HepG2 (cell line): ENCODE data around the gene CDH13. TPM values are rescaled to one million over a fixed set of nuclear protein-coding genes. Genes with fewer than 3 reads are reported as not detected.

ENCODE experiments used
- ATAC-seq: fragments of 200-7000 bp; cut with Tn5 transposase; 3 replicates; pipeline ENCODE4 v1.9.1; 2020; ENCODE audit warnings: mild to moderate bottlenecking, moderate library complexity
- BruUV-seq: library from RNA; stranded (reverse); fragments of 400-500 nt; replicated peaks from 2 replicates; lab custom pipeline; 2021; lab: Mats Ljungman, UMichigan
- CTCF ChIA-PET: fragments of 300-600 bp; formaldehyde crosslinking; extraction: SDS; loops from one replicate; lab custom pipeline; 2021; ENCODE audit warnings: low total read pairs, inconsistent platforms, low intra/inter-chr PET ratio; lab: Yijun Ruan, JAX
- POLR2A ChIA-PET: fragments of 350-600 bp; sonication (Branson Sonifier 250); formaldehyde crosslinking; loops from one replicate; lab custom pipeline; 2020; ENCODE audit warnings: antibody characterized with exemption, inconsistent platforms; lab: Yijun Ruan, JAX
- DNase-seq: peaks from one replicate; pipeline ENCODE4 v3.0.0-alpha.2; 2015; ENCODE audit warnings: low spot score
- FAIRE-seq: peaks from 3 replicates; lab custom pipeline; 2011; peaks lifted over from hg19 to GRCh38; lab: Jason Lieb, UNC
- H2AFZ ChIP-seq: one replicate; pipeline ENCODE4 v1.6.1; 2011; ENCODE audit warnings: low read length, inconsistent platforms
- H3K27ac ChIP-seq: fragments of 300-600 bp; 3 replicates; pipeline ENCODE4 v1.8.0; 2011; ENCODE audit warnings: mixed run types, mild to moderate bottlenecking, mixed read lengths, low read length, inconsistent platforms; ENCODE audit not compliant: insufficient read depth; ENCODE audit errors: extremely low read length
- H3K27me3 ChIP-seq, 2 experiments: fragments of 200-600 bp in 1 of 2; 2 replicates in 1 of 2; 3 replicates in 1 of 2; pipeline versions ENCODE4 v1.6.0 to v1.8.0; 2011; ENCODE audit warnings: low read length in 2 of 2, mild to moderate bottlenecking in 2 of 2, moderate library complexity in 2 of 2, inconsistent platforms in 1 of 2; ENCODE audit not compliant: insufficient read depth in 2 of 2, control insufficient read depth in 1 of 2
- H3K36me3 ChIP-seq, 2 experiments: fragments of 200-600 bp in 1 of 2; replicated peaks in 1 of 2; 2 replicates in 1 of 2; 3 replicates in 1 of 2; pipeline versions ENCODE4 v1.5.1 to v1.8.0; 2011; ENCODE audit warnings: low read length in 2 of 2, inconsistent platforms in 1 of 2; ENCODE audit not compliant: insufficient read depth in 2 of 2, control insufficient read depth in 1 of 2
- H3K4me1 ChIP-seq: 2 replicates; pipeline ENCODE4 v1.5.1; 2012; ENCODE audit warnings: low read length, inconsistent platforms; ENCODE audit not compliant: insufficient read depth
- H3K4me2 ChIP-seq: 2 replicates; pipeline ENCODE4 v1.6.0; 2011; ENCODE audit warnings: low read depth, low read length, inconsistent platforms
- H3K4me3 ChIP-seq, 3 experiments: fragments of 200-600 bp in 1 of 3; sonication (generic), shearing (Covaris generic) in 1 of 3; replicated peaks in 1 of 3; 2 replicates each; pipeline ENCODE4 v1.5.1; 2011 to 2016; ENCODE audit warnings: low read length in 3 of 3, inconsistent platforms in 2 of 3, low read depth in 2 of 3, mild to moderate bottlenecking in 2 of 3, control low read depth in 1 of 3, mixed read lengths in 1 of 3; ENCODE audit not compliant: insufficient read depth in 1 of 3
- H3K79me2 ChIP-seq: one replicate; pipeline ENCODE4 v1.6.1; 2011; ENCODE audit warnings: low read length, inconsistent platforms; ENCODE audit not compliant: insufficient read depth
- H3K9ac ChIP-seq: 2 replicates; pipeline ENCODE4 v1.6.0; 2011; ENCODE audit warnings: mild to moderate bottlenecking, low read depth, low read length, inconsistent platforms; ENCODE audit not compliant: insufficient read depth
- H3K9me3 ChIP-seq: 2 replicates; pipeline ENCODE4 v1.5.1; 2012; ENCODE audit warnings: mild to moderate bottlenecking, low read length
- H4K20me1 ChIP-seq: 2 replicates; pipeline ENCODE4 v1.6.0; 2011; ENCODE audit warnings: inconsistent platforms, mild to moderate bottlenecking, low read length, moderate library complexity; ENCODE audit not compliant: insufficient read depth
- BRCA1 ChIP-seq: sonication (generic); formaldehyde crosslinking; IDR thresholded peaks from 2 replicates; pipeline ENCODE4 v1.4.0; 2020; ENCODE audit warnings: missing genetic modification reagents
- CAMTA2 ChIP-seq: sonication (generic); formaldehyde crosslinking; IDR thresholded peaks from 2 replicates; pipeline ENCODE4 v1.4.0; 2020; ENCODE audit warnings: mild to moderate bottlenecking, missing genetic modification reagents, borderline replicate concordance
- CBFB ChIP-seq: sonication (generic); formaldehyde crosslinking; IDR thresholded peaks from 2 replicates; pipeline ENCODE4 v1.4.0; 2020; ENCODE audit warnings: missing genetic modification reagents
- HMG20B ChIP-seq: conservative IDR thresholded peaks from 2 replicates; pipeline ENCODE4 v1.6.1; 2016; ENCODE audit warnings: missing genetic modification reagents, missing compliant biosample characterization
- NFIC ChIP-seq: IDR thresholded peaks from 2 replicates; pipeline ENCODE4 v1.6.1; 2012; ENCODE audit warnings: mild to moderate bottlenecking, low read length, inconsistent platforms
- PHF21A ChIP-seq: sonication (generic); formaldehyde crosslinking; IDR thresholded peaks from 2 replicates; pipeline ENCODE4 v1.5.0; 2020; ENCODE audit warnings: mild to moderate bottlenecking, missing genetic modification reagents
- PRPF4 ChIP-seq: fragments of 200-400 bp; formaldehyde crosslinking; IDR thresholded peaks from 2 replicates; pipeline ENCODE4 v1.6.1; 2016; ENCODE audit warnings: low read length, low read depth; ENCODE audit not compliant: poor library complexity, severe bottlenecking
- SATB2 ChIP-seq: sonication (generic); formaldehyde crosslinking; IDR thresholded peaks from 2 replicates; pipeline ENCODE4 v1.5.0; 2020; ENCODE audit warnings: missing genetic modification reagents
- THAP11 ChIP-seq: IDR thresholded peaks from 2 replicates; pipeline ENCODE4 v1.6.1; 2016; ENCODE audit warnings: missing biosample characterization, missing genetic modification reagents
- U2AF1 ChIP-seq: fragments of 200-400 bp; formaldehyde crosslinking; optimal IDR thresholded peaks from 2 replicates; pipeline ENCODE3; 2017; ENCODE audit warnings: mild to moderate bottlenecking, low read depth, low read length
- ZNF101 ChIP-seq: sonication (generic); formaldehyde crosslinking; IDR thresholded peaks from 2 replicates; pipeline ENCODE4 v1.4.0; 2020; ENCODE audit warnings: mild to moderate bottlenecking, low read depth, missing genetic modification reagents, borderline replicate concordance
- ZNF138 ChIP-seq: sonication (generic); formaldehyde crosslinking; IDR thresholded peaks from 2 replicates; pipeline ENCODE4 v1.5.0; 2020; ENCODE audit warnings: mild to moderate bottlenecking, low read depth, missing genetic modification reagents
- ZNF281 ChIP-seq: sonication (generic); formaldehyde crosslinking; IDR thresholded peaks from 2 replicates; pipeline ENCODE4 v1.4.0; 2020; ENCODE audit warnings: missing genetic modification reagents, borderline replicate concordance
- ZNF432 ChIP-seq: sonication (generic); formaldehyde crosslinking; IDR thresholded peaks from 2 replicates; pipeline ENCODE4 v1.5.0; 2020; ENCODE audit warnings: missing genetic modification reagents, mild to moderate bottlenecking, borderline replicate concordance
- ZNF567 ChIP-seq: sonication (generic); formaldehyde crosslinking; IDR thresholded peaks from 2 replicates; pipeline ENCODE4 v1.8.1; 2023; ENCODE audit warnings: mild to moderate bottlenecking, missing genetic modification reagents, borderline replicate concordance
- ZNF569 ChIP-seq: sonication (generic); formaldehyde crosslinking; IDR thresholded peaks from 2 replicates; pipeline ENCODE4 v1.5.0; 2020; ENCODE audit warnings: mild to moderate bottlenecking, missing genetic modification reagents, moderate library complexity, borderline replicate concordance
- WGBS: methylation state at CpG from one replicate; pipeline ENCODE4 v1.1.6; 2017; ENCODE audit warnings: low lambda C conversion rate; 5-methylcytosine and 5-hydroxymethylcytosine counted together
- in situ Hi-C: cut with HindIII; loops from 2 replicates; pipeline ENCODE4 v1.10.0; 2017; ENCODE audit warnings: low pct_unique_long_range_greater_than_20kb; ENCODE audit not compliant: extremely low pct_ligation_motif_present
- intact Hi-C: fragments of 100-400 bp; cut with micrococcal nuclease; formaldehyde crosslinking; loops from one replicate; pipeline ENCODE4 v1.10.0; 2022; ENCODE audit not compliant: unreplicated experiment
- polyA plus RNA-seq, 8 experiments: library from polyadenylated mRNA; depleted of rRNA in 3 of 8; stranded (reverse) in 7 of 8; unstranded in 1 of 8; fragments of >200 nt; fragmentation: Illumina TruSeq in 4 of 8; extraction: Trizol in 4 of 8; gene quantifications; 2 replicates each; pipeline versions ENCODE4 v1.2.1 to v1.2.3, GENCODE V29; 2011 to 2016; ENCODE audit warnings: low read depth in 4 of 8, missing spikeins in 1 of 8, mixed read lengths in 1 of 8; ENCODE audit not compliant: insufficient read depth in 1 of 8
- total RNA-seq, 5 experiments: library from RNA; depleted of rRNA; stranded (reverse); fragments of >200 nt; fragmentation: Illumina TruSeq; extraction: Trizol; gene quantifications; 2 replicates each; pipeline ENCODE4 v1.2.3, GENCODE V29; 2016; ENCODE audit warnings: low read depth in 1 of 5
- TF ChIP-seq, protein P1 (sequence below): sonication (generic); formaldehyde crosslinking; IDR thresholded peaks from 2 replicates; pipeline ENCODE4 v1.4.0; 2020; ENCODE audit warnings: low read depth, mild to moderate bottlenecking, missing genetic modification reagents
- TF ChIP-seq, protein P2 (sequence below): sonication (generic); formaldehyde crosslinking; IDR thresholded peaks from 2 replicates; pipeline ENCODE4 v1.4.0; 2020; ENCODE audit warnings: missing genetic modification reagents, borderline replicate concordance
- TF ChIP-seq, protein P3 (sequence below): sonication (generic); formaldehyde crosslinking; IDR thresholded peaks from 2 replicates; pipeline ENCODE4 v1.8.1; 2023; ENCODE audit warnings: missing genetic modification reagents, mild to moderate bottlenecking, borderline replicate concordance

Gene CDH13
- total and polyA plus RNA-seq, 2 of the 13 experiments (the other 11 are each of a cell fraction or from before 2014, with no cell fraction given) = not detected

DNA sequence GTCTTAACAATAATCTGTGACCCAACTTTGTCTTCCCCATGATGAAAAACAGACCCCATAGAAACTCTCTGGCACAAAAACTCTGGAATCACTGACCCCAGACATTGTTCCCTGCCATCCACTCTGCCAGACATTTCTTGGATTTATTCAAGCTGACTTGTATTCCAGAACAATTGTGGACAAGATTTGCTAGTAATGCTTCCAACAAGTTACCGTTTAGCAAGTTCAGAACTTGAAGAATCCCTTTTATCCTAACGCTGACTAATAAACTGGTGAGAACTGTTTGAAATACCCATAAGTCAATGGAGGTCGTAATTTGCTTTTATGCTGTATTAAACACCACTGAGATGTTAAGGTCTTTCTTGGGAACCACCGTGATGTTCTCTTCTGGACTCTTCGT, 1191.5 kb downstream of the CDH13 start:
- Histone ChIP-seq H2AFZ (no peak overlapping the region), H3K4me2 (no peak overlapping the region), H3K79me2 (no peaks in the 10 kb centered on the region), H3K27ac (no peak overlapping the region), H3K4me3 (no peak overlapping the region), H4K20me1 (no peaks in the 10 kb centered on the region; the same call in 1 of the 2 replicates), H3K4me1 (peaks cover 18% of the 10 kb centered on the region), H3K36me3 (no peaks in the 10 kb centered on the region), H3K27me3 (peaks cover 6 to 48% of the 10 kb centered on the region in 2 experiments; a peak in 4 of 5 replicates), H3K9me3 (no peaks in the 10 kb centered on the region), H3K9ac (no peak overlapping the region)
- no TSS peak for BruUV-seq
- DNase-seq (no peak), FAIRE-seq (no peak), ATAC-seq (no peak)
- POLR2A ChIA-PET = no interaction called here
- CTCF ChIA-PET = no interaction called here
- in situ Hi-C loops = no loop called here
- intact Hi-C loops = no loop called here
- no peak for TF ChIP-seq ZNF567
- no peak for TF ChIP-seq PHF21A (CRISPR knock-in tag)
- TF ChIP-seq BRCA1 (CRISPR knock-in tag) = no peak
- TF ChIP-seq, protein P1, sequence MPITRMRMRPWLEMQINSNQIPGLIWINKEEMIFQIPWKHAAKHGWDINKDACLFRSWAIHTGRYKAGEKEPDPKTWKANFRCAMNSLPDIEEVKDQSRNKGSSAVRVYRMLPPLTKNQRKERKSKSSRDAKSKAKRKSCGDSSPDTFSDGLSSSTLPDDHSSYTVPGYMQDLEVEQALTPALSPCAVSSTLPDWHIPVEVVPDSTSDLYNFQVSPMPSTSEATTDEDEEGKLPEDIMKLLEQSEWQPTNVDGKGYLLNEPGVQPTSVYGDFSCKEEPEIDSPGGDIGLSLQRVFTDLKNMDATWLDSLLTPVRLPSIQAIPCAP (CRISPR knock-in tag) = no peak
- no peak for TF ChIP-seq ZNF569 (CRISPR knock-in tag)
- TF ChIP-seq THAP11 (CRISPR knock-in tag) = no peak
- TF ChIP-seq, protein P2, sequence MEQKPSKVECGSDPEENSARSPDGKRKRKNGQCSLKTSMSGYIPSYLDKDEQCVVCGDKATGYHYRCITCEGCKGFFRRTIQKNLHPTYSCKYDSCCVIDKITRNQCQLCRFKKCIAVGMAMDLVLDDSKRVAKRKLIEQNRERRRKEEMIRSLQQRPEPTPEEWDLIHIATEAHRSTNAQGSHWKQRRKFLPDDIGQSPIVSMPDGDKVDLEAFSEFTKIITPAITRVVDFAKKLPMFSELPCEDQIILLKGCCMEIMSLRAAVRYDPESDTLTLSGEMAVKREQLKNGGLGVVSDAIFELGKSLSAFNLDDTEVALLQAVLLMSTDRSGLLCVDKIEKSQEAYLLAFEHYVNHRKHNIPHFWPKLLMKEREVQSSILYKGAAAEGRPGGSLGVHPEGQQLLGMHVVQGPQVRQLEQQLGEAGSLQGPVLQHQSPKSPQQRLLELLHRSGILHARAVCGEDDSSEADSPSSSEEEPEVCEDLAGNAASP (CRISPR knock-in tag) = no peak
- TF ChIP-seq ZNF138 (CRISPR knock-in tag) = no peak
- no peak for TF ChIP-seq SATB2 (CRISPR knock-in tag)
- no peak for TF ChIP-seq CBFB
- TF ChIP-seq NFIC = no peak
- no peak for TF ChIP-seq PRPF4
- no peak for TF ChIP-seq CAMTA2
- TF ChIP-seq ZNF281 (CRISPR knock-in tag) = no peak
- TF ChIP-seq, protein P3, sequence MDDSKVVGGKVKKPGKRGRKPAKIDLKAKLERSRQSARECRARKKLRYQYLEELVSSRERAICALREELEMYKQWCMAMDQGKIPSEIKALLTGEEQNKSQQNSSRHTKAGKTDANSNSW (CRISPR knock-in tag) = no peak
- TF ChIP-seq HMG20B (CRISPR knock-in tag) = no peak
- TF ChIP-seq ZNF101 (CRISPR knock-in tag) = no peak
- no peak for TF ChIP-seq ZNF432
- no peak for TF ChIP-seq U2AF1
- WGBS = 23% methylated on average over 5 of the region's 5 CpGs
